Mammary epithelial cell (primary cell): ENCODE measurements around the gene BRAT1.

Source experiments
- EZH2 ChIP-seq: IDR thresholded peaks from 2 replicates; pipeline ENCODE4 v1.6.1; 2012; ENCODE audit warnings: low read length, inconsistent platforms, borderline replicate concordance
- TF ChIP-seq, protein P1 (sequence below), 2 donors: IDR thresholded peaks in 1 of 2; conservative IDR thresholded peaks in 1 of 2; 2 replicates each; pipeline ENCODE4 v1.5.1; 2011 to 2012; ENCODE audit warnings: inconsistent platforms in 2 of 2, low read length in 2 of 2, mild to moderate bottlenecking in 2 of 2, control low read depth in 1 of 2, low read depth in 1 of 2; ENCODE audit not compliant: insufficient read depth in 1 of 2; ENCODE audit errors: extremely low read depth in 1 of 2

DNA sequence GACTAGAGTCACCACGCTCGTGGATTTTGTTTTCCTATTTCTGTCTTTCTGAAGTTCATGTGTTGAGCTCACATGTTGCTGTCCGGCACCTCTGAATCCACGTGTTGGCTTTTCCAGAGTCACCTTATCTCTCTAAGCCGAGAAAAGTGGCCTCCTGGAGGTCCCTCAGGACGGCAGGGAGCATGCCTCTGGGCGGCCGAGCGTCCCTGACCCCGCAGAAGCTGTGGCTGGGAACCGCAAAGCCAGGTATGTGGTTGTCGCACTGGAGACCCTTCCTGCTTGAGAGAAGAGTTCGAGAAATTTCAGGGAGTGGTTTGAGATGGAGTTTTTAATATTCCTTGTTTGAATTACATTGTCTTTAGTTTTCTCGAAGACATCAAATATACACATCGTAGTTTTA lies 16.1 kb upstream of the BRAT1 start:
- TF ChIP-seq, protein P1, sequence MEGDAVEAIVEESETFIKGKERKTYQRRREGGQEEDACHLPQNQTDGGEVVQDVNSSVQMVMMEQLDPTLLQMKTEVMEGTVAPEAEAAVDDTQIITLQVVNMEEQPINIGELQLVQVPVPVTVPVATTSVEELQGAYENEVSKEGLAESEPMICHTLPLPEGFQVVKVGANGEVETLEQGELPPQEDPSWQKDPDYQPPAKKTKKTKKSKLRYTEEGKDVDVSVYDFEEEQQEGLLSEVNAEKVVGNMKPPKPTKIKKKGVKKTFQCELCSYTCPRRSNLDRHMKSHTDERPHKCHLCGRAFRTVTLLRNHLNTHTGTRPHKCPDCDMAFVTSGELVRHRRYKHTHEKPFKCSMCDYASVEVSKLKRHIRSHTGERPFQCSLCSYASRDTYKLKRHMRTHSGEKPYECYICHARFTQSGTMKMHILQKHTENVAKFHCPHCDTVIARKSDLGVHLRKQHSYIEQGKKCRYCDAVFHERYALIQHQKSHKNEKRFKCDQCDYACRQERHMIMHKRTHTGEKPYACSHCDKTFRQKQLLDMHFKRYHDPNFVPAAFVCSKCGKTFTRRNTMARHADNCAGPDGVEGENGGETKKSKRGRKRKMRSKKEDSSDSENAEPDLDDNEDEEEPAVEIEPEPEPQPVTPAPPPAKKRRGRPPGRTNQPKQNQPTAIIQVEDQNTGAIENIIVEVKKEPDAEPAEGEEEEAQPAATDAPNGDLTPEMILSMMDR (conservative IDR thresholded peaks at IDR 0.05 in 1 of 2, IDR thresholded peaks at IDR 0.05 in 1 of 2; ENCODE audit: extremely low read depth in 1 of 2, insufficient read depth in 1 of 2, low read depth in 1 of 2, low read length in 2 of 2): no peak
- TF ChIP-seq EZH2: no peak
